DND-41 (cell line): Measurements from ENCODE around the gene YEATS2.

Experiments
- CTCF ChIP-seq: IDR thresholded peaks from 2 replicates; pipeline ENCODE4 v1.5.1; 2012; ENCODE audit warnings: borderline replicate concordance, low read length, moderate library complexity, mild to moderate bottlenecking; ENCODE audit not compliant: poor library complexity, severe bottlenecking; ENCODE audit errors: extremely low read depth
- EZH2 ChIP-seq: IDR thresholded peaks from 3 replicates; pipeline ENCODE4 v1.6.1; 2012; ENCODE audit warnings: borderline replicate concordance, low read depth, mild to moderate bottlenecking, moderate library complexity, low read length, inconsistent platforms; ENCODE audit not compliant: severe bottlenecking

DNA sequence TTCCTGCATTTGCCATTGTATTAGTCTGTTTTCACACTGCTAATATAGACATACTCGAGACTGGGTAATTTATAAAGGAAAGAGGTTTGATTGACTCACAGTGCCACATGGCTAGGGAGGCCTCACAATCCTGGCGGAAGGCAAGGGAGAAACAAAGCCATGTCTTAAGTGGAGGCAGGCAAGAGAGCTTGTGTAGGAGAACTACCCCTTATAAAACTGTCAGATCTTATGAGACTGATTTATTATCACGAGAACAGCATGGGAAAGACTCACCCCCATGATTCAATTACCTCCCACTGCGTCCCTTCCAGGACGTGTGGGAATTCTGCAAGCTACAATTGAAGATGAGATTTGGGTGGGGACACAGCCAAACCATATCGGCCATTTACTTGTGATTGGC is 27.8 kb downstream of the YEATS2 start:
- TF ChIP-seq CTCF (no peak), EZH2 (no peak)
